Neutrophil (primary cell): ENCODE data around the gene AAMDC.
"Not testable (repeated sequence)": the region's sequence is repeated elsewhere in the genome, so short reads cannot be mapped to it uniquely, and the experiment has no call there.

Source experiments
- H3K27ac ChIP-seq: fragments of 200-600 bp; sonication (generic); 2 replicates; pipeline ENCODE4 v1.5.1; 2016; ENCODE audit warnings: mild to moderate bottlenecking, moderate library complexity
- H3K27me3 ChIP-seq: fragments of 200-600 bp; sonication (generic); 2 replicates; pipeline ENCODE4 v1.6.0; 2016; ENCODE audit warnings: mild to moderate bottlenecking
- H3K36me3 ChIP-seq: fragments of 200-600 bp; sonication (generic); 2 replicates; pipeline ENCODE4 v1.5.1; 2017
- H3K4me1 ChIP-seq, 2 experiments: fragments of 200-600 bp in 1 of 2; sonication (generic) in 1 of 2; 1 replicate in 1 of 2; 2 replicates in 1 of 2; pipeline versions ENCODE4 v1.5.1 to v1.6.1; 2013 to 2016; ENCODE audit warnings: low read depth in 1 of 2, low read length in 1 of 2, mild to moderate bottlenecking in 1 of 2, moderate library complexity in 1 of 2; ENCODE audit not compliant: control insufficient read depth in 1 of 2, insufficient read depth in 1 of 2
- H3K4me3 ChIP-seq, 2 experiments: fragments of 200-600 bp in 1 of 2; sonication (generic) in 1 of 2; 1 replicate in 1 of 2; 2 replicates in 1 of 2; pipeline ENCODE4 v1.5.1; 2013 to 2016; ENCODE audit warnings: low read depth in 1 of 2, low read length in 1 of 2, mild to moderate bottlenecking in 1 of 2, moderate library complexity in 1 of 2
- H3K9me3 ChIP-seq: fragments of 200-600 bp; sonication (generic); 2 replicates; pipeline ENCODE4 v1.5.1; 2016
- CTCF ChIP-seq: fragments of 200-600 bp; sonication (generic); IDR thresholded peaks from 2 replicates; pipeline ENCODE4 v1.5.1; 2016; ENCODE audit warnings: antibody characterized with exemption

Gene AAMDC

GRCh38 chr11:77886401-77886800 is 65.5 kb downstream of the AAMDC start:
- H3K27me3 ChIP-seq, result no peaks in the 10 kb centered on the region
- no peaks in the 10 kb centered on the region for H3K9me3 ChIP-seq
- no peak overlapping the region for H3K4me3 ChIP-seq
- no peak overlapping the region for H3K27ac ChIP-seq
- no peak for TF ChIP-seq CTCF
- peaks cover 55% of the 10 kb centered on the region for H3K36me3 ChIP-seq
- H3K4me1 ChIP-seq, result peaks cover 6 to 9% of the 10 kb centered on the region in 2 experiments

GRCh38 chr11:77889045-77889444 is 68.1 kb downstream of the AAMDC start:
- H3K4me3 ChIP-seq, H3K27ac ChIP-seq, H3K9me3 ChIP-seq, H3K4me1 ChIP-seq, H3K27me3 ChIP-seq: not testable (repeated sequence)
- peaks cover 58% of the 10 kb centered on the region for H3K36me3 ChIP-seq

GRCh38 chr11:77890100-77890614 is 69.2 kb downstream of the AAMDC start:
- not testable (repeated sequence) for H3K27ac ChIP-seq, H3K9me3 ChIP-seq, H3K27me3 ChIP-seq, H3K4me3 ChIP-seq, H3K4me1 ChIP-seq
- peaks cover 54% of the 10 kb centered on the region for H3K36me3 ChIP-seq

GRCh38 chr11:77890619-77891056 is 69.7 kb downstream of the AAMDC start:
- H3K9me3 ChIP-seq, H3K27me3 ChIP-seq, H3K4me3 ChIP-seq, H3K27ac ChIP-seq, H3K4me1 ChIP-seq: not testable (repeated sequence)
- H3K36me3 ChIP-seq, result peaks cover 54% of the 10 kb centered on the region

- peaks cover 49% of the 10 kb centered on the region for H3K36me3 ChIP-seq
- H3K4me3 ChIP-seq, H3K9me3 ChIP-seq, H3K4me1 ChIP-seq, H3K27me3 ChIP-seq, H3K27ac ChIP-seq: not testable (repeated sequence)
These were observed 70.3 kb downstream of the AAMDC start for GRCh38 chr11:77891256-77891655.

GRCh38 chr11:77891703-77892102 is 70.8 kb downstream of the AAMDC start:
- peaks cover 45% of the 10 kb centered on the region for H3K36me3 ChIP-seq
- not testable (repeated sequence) for H3K27me3 ChIP-seq, H3K4me3 ChIP-seq, H3K4me1 ChIP-seq, H3K9me3 ChIP-seq, H3K27ac ChIP-seq

GRCh38 chr11:77894949-77895348 is 74.0 kb downstream of the AAMDC start:
- peaks cover 48% of the 10 kb centered on the region for H3K36me3 ChIP-seq
- H3K27me3 ChIP-seq, H3K9me3 ChIP-seq, H3K27ac ChIP-seq, H3K4me3 ChIP-seq, H3K4me1 ChIP-seq: not testable (repeated sequence)

GRCh38 chr11:77908835-77909234 is 87.9 kb downstream of the AAMDC start:
- Histone ChIP-seq H3K36me3 (peaks cover 27% of the 10 kb centered on the region), H3K27ac (no peak overlapping the region), H3K27me3 (no peaks in the 10 kb centered on the region), H3K4me1 (no peaks in the 10 kb centered on the region), H3K9me3 (no peaks in the 10 kb centered on the region), H3K4me3 (no peak overlapping the region)
- no peak for TF ChIP-seq CTCF

GRCh38 chr11:77909277-77909676 is 88.3 kb downstream of the AAMDC start:
- TF ChIP-seq CTCF, result no peak
- no peaks in the 10 kb centered on the region for H3K27me3 ChIP-seq
- no peaks in the 10 kb centered on the region for H3K4me1 ChIP-seq

GRCh38 chr11:77910828-77911227 is 89.9 kb downstream of the AAMDC start:
- H3K4me1 ChIP-seq, H3K27ac ChIP-seq, H3K9me3 ChIP-seq, H3K27me3 ChIP-seq, H3K4me3 ChIP-seq: not testable (repeated sequence)
- H3K36me3 ChIP-seq, result peaks cover 41% of the 10 kb centered on the region

More at GRCh38 chr11:77909277-77909676, 88.3 kb downstream of the AAMDC start:
- no peaks in the 10 kb centered on the region for H3K9me3 ChIP-seq
- H3K27ac ChIP-seq, result no peak overlapping the region
- H3K4me3 ChIP-seq, result no peak overlapping the region
- H3K36me3 ChIP-seq, result peaks cover 32% of the 10 kb centered on the region

- H3K27ac ChIP-seq, H3K27me3 ChIP-seq, H3K4me3 ChIP-seq, H3K9me3 ChIP-seq, H3K4me1 ChIP-seq: not testable (repeated sequence)
- H3K36me3 ChIP-seq, result peaks cover 33% of the 10 kb centered on the region
These were observed 92.8 kb downstream of the AAMDC start for GRCh38 chr11:77913608-77914306.
